Upper lobe of left lung (tissue), 4 donors: ENCODE measurements around the gene PRR20G.

Source experiments
- EP300 ChIP-seq, 4 donors: sonication (generic); formaldehyde crosslinking; IDR thresholded peaks; one replicate each; pipeline ENCODE4 v1.5.1; 2017; ENCODE audit warnings: antibody characterized with exemption in 4 of 4, control low read depth in 2 of 4
- TF ChIP-seq, protein P1 (sequence below), 6 experiments: fragments of 450-650 bp in 4 of 6; fragments of 200-600 bp in 2 of 6; sonication (generic) in 2 of 6; IDR thresholded peaks; one replicate each; pipeline ENCODE4 v1.5.1; 2016 to 2019; ENCODE audit warnings: antibody characterized with exemption in 6 of 6

DNA sequence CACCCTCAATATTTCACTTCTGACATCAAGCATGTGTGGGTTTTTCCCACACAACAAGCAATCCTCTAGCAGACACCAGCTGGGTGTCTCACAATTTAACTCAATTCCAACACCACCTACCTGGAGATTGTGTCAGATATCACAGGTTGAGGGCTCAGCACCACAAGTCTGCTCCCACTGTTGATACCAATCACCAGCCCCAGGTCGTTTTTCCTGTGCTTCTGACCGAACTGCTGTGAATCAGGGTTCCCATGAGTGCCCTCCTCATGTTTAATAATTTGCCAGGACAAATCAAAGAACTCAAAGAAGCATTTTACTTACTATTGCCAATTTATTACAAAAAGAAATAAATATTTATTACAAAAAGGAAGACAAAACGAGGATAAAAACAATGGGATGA is 25.0 kb upstream of the PRR20G start:
- TF ChIP-seq, protein P1, sequence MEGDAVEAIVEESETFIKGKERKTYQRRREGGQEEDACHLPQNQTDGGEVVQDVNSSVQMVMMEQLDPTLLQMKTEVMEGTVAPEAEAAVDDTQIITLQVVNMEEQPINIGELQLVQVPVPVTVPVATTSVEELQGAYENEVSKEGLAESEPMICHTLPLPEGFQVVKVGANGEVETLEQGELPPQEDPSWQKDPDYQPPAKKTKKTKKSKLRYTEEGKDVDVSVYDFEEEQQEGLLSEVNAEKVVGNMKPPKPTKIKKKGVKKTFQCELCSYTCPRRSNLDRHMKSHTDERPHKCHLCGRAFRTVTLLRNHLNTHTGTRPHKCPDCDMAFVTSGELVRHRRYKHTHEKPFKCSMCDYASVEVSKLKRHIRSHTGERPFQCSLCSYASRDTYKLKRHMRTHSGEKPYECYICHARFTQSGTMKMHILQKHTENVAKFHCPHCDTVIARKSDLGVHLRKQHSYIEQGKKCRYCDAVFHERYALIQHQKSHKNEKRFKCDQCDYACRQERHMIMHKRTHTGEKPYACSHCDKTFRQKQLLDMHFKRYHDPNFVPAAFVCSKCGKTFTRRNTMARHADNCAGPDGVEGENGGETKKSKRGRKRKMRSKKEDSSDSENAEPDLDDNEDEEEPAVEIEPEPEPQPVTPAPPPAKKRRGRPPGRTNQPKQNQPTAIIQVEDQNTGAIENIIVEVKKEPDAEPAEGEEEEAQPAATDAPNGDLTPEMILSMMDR (IDR thresholded peaks at IDR 0.05), result no peak
- TF ChIP-seq EP300 (IDR thresholded peaks at IDR 0.05), result no peak
